Neural cell (in vitro differentiated cells): Measurements from ENCODE around the gene USP15.

Experiments used
- CTCF ChIP-seq: fragments of 450-650 bp; IDR thresholded peaks from 2 replicates; pipeline ENCODE4 v1.5.1; 2014; ENCODE audit warnings: antibody characterized with exemption, mild to moderate bottlenecking, moderate library complexity; ENCODE audit not compliant: poor library complexity, severe bottlenecking
- EP300 ChIP-seq: fragments of 450-650 bp; conservative IDR thresholded peaks from 2 replicates; pipeline ENCODE4 v1.6.1; 2014; ENCODE audit warnings: antibody characterized with exemption, mild to moderate bottlenecking, moderate library complexity; ENCODE audit not compliant: poor library complexity, severe bottlenecking
- EZH2 ChIP-seq: fragments of 200-600, 300-800 bp; shearing (Covaris generic), sonication (generic); IDR thresholded peaks from 2 replicates; pipeline ENCODE4 v1.6.1; 2014; ENCODE audit warnings: antibody characterized with exemption, low read length, borderline replicate concordance, mild to moderate bottlenecking; ENCODE audit not compliant: insufficient read depth, poor library complexity, severe bottlenecking
- MXI1 ChIP-seq: fragments of 450-650 bp; conservative IDR thresholded peaks from 2 replicates; pipeline ENCODE4 v1.6.1; 2014; ENCODE audit warnings: antibody characterized with exemption, mild to moderate bottlenecking; ENCODE audit not compliant: poor library complexity, severe bottlenecking
- REST ChIP-seq: IDR thresholded peaks from 2 replicates; pipeline ENCODE4 v1.6.1; 2012; ENCODE audit warnings: borderline replicate concordance
- TAF1 ChIP-seq: IDR thresholded peaks from 2 replicates; pipeline ENCODE4 v1.6.1; 2012; ENCODE audit warnings: low read depth

- TF ChIP-seq CTCF (no peak), REST (no peak), TAF1 (no peak), EP300 (no peak), EZH2 (no peak), MXI1 (no peak)
These were observed 37.1 kb downstream of the USP15 start for GRCh38 chr12:62297321-62297720.
